ENCODE results near the gene EFHD1.
"Not testable (repeated sequence)": the region's sequence is repeated elsewhere in the genome, so short reads cannot be mapped to it uniquely, and the experiment has no call there.

The EFHD1 gene

DNA sequence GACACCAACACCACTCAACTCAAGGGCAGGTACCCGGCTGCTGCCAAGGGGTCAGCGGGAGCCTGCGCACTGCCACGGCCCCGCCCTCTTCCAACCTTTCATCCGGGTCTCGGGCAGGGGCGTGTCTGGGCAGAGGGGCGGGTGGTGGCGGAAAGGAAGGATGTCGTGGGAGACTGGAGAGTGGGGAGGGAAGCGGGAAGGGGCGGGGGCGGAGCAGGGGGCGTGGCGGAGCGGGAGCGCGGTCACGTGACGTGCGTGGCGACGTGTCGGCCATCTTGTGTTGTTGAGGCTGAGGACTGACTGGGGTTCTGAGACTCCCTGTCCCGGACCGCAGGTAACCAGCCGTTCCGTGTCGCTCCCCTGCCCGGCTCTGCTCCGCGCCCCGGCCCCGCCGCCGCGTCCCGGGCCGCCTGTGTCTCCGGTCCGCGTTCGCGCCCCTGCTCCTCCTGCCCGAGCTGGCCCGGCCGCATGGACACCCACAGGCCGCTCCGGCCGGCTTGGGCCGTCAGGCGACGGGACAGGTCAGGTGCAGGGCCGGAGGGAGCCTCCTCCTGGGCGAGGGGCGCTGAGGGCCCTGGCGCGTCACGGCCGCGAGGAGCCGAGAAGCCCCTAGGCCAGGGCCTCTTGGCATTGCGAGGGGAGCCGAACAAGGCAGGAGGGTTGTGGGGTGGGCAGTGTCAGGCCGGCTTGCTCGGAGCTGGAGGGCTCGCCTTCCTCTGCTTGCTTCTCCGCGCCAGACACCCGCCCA is 63.8 kb downstream of the EFHD1 start, which contains the start of gene GIGYF2:
GIGYF2 (plus strand) TSS at position 273 of the 748 bp plus-strand sequence. CDS start 37,867 bp downstream, outside the sequence.
- DNase-seq, result peak; percentile 93 to 95

DNA sequence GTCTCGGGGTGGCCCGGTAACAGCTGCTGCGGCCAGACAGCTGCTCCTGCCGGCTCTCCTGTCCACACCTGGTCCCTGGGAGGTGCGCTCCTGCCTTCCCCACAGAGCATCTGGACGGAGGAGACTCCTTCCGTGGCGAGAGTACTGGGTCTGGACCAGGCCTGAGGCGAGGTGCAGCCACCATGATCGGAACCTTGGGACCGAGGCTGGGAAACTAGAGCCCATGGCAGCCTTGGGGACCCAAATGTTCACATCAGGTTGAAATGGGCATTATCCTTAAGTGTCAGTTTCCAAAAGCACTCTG is 64.4 kb downstream of the EFHD1 start:
- peak in 1 of 2 experiments; percentile 48 for DNase-seq

DNA sequence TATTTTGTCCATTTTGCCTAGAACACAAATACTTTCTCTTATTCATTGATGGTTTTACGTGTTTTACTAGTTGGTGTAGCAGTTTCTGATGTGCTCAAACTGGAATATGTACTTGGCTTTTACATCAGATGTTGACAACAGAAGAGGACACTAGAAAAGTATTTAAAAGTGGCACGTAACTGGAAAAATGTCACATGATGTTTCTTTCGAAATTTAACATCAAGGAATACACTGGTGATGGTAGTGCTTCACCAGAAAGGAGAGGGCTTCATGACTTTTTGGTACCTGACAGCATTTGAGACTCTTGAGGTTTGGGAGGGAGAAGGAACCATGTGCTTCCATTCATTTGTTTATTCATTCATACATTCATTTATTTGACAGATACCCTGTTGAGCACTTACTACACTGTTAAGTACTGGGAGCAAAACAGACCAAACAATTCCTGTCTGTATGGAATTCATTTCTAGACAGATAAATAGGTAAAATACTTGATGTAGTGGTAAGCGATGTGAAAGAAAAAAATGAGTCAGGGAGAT is 65.2 kb downstream of the EFHD1 start:
- no peak for DNase-seq

DNA sequence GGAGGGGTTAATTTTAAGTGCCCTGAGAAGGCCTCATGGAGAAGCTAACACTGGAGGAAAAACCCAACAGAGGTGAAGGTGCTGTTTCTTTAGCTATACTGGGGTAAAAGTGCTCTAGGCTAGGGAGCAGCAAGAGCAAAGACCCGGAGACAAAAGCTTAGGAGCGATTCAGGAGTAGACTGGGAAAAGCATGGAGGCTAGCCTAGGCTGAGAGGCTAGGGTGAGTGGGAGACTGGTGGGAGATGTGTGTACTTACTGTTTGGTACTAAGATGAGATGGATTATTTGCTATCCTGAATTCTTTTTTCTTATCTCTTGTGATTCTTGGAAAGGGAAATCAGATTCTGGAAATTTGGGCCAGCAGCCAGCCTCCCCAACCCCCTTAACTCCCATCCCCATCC is 65.7 kb downstream of the EFHD1 start:
- DNase-seq, result peak in 1 of 2 experiments; percentile 8

DNA sequence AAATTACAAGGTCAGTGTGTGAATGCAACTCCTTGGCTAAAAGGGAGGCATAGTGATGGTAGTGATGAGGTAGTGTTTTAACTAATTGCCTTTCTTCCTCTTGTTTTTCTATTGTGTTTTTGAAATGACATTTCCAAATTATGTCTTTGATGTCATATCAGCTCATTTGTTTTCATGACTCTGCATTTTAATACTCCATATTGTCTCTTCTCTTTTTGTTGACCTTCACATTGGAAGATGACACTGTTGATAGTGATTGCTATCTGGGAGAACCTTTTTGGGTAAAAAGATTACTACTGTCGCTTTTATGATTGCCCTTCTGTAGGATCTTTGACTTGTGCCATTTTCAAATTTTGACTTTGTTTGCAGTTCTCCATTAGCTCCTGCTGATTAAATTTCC is 66.8 kb downstream of the EFHD1 start:
- no peak for DNase-seq

DNA sequence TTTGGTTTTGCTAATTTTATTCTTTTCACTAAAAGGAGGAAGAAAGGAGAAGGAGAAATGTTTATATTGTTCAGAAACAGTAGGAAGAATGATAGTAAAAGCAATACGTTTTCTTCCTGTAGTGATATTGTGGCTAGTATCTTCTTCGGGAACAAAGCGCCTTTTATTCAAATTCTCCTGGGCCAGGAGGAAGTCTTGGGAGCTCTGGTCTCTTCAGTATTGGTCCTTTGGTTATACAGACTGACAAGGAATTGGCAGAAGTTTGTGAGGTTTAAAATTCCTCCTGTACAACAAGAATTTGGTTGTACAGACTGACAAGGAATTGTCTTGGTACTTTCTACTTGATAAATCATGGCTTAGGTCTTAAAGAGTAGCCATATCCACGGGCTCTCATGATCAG is 73.7 kb downstream of the EFHD1 start:
- no peak for DNase-seq

DNA sequence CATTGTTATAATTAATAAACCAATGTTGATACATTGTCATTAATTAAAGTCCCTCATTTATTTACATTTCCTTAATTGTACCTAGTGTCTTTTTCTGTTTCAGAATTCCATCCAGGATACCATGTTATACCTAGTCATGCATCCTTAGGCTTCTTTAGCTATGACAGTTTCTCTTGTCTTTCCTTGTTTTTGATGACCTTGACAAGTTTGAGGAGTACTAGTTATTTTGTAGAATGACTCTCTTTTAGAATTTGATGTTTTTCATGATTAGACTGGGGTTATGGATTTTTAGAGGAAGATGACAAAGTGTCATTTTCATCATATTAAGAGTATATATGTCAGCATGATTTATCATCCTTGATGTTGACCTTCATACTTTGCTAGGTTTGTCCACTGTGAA is 80.1 kb downstream of the EFHD1 start:
- DNase-seq, result no peak

DNA sequence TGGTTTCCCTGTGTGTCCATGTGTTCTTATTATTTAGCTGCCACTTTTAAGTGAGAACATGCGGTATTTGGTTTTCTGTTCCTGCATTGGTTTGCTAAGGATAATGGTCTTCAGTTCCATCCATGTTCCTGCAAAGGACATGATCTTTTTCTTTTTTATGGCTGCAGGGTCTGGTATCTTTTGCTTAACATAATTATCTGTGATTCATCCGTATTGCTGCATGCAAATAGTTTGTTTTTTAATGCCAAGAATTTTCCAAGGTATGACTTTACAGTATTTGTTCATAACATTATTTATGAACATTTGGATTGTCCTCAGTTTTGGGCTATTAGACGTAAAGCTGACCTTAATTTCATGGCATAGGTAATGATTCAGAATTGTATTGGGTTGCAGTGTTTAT is 81.6 kb downstream of the EFHD1 start:
- no peak for DNase-seq

DNA sequence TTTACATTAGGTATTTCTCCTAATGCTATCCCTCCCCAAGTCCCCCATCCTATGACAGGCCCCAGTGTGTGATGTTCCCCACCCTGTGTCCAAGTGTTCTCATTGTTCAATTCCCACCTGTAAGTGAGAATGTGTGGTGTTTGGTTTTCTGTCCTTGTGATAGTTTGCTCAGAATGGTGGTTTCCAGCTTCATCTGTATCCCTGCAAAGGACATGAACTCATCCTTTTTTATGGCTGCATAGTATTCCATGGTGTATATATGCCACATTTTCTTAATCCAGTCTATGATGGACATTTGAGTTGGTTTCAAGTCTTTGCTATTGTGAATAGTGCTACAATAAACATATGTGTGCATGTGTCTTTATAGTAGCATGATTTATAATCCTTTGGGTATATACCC is 86.7 kb downstream of the EFHD1 start:
- DNase-seq, result not testable (repeated sequence)

DNA sequence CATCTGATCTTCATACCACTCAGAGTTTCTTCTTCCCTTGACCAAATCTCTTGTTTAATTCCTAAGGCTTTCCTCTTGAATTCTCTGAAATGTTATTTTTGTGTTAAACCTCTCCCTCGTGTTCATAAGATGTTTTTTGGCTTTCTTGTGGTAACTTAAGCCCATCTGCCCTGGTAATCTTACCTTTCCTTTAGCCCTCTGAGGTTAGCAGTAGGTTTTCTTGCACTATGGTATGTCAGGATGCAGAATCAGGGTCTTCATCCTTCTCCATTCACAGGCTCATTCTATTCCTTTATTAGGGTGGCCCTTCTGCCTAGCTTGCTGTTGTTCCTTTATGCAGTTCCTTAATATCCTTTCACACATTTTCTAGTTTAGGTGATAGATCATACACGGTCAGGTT is 87.9 kb downstream of the EFHD1 start:
- DNase-seq, result no peak

DNA sequence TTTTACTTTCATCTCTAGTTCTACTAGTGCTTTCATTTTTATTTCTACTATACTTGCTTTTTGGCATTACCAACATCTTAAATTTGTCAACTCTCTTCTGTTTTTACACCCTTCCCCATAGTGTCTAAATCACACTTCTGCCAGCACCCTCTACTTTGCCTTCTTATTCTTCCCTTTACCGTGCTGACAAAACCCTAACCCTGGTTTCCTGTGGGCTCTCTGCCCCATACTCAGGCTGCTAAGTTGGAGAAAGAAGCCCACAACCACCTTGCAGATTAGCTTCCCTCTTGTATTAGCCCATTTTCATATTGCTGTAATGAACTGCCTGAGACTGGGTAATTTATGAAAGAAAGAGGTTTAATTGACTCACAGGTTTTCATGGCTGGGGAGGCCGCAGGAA is 88.5 kb downstream of the EFHD1 start:
- DNase-seq, result no peak

DNA sequence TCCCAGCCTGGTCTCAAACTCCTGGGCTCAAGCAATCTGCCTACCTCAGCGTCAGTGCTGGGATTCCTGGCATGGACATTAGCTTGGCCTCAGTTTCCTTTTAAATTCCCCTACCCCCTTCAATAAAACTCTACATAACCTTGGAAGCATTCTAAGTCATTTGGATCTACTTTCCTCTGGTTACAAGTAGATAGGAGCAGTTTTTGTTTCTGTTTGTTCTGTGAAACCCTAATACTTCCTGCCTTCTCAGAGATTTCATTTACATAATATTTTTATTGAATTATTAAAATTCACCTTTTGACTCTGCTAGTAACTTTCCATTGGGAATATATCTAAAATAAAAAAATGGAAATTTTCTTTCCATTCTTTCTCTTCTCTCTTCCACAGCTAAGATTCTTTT is 89.6 kb downstream of the EFHD1 start:
- DNase-seq, result no peak

DNA sequence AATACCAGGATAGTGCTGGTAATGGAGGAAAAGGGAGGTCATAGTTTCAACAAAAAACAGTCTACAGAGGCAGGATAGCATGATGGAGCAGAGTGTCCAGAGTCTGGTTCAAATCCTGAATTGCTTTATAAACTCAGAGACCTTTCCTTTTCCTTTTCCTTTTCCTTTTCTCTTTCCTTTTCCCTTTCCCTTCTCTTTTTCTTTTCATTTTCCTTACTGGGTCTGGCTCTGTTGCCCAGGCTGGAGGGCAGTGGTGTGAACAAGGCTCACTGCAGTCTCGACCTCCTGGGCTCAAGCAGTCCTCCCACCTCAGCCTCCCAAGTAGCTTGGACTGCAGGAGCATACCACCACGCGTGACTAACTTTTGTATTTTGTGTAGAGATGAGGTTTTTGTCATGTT is 95.4 kb downstream of the EFHD1 start:
- no peak for DNase-seq

DNA sequence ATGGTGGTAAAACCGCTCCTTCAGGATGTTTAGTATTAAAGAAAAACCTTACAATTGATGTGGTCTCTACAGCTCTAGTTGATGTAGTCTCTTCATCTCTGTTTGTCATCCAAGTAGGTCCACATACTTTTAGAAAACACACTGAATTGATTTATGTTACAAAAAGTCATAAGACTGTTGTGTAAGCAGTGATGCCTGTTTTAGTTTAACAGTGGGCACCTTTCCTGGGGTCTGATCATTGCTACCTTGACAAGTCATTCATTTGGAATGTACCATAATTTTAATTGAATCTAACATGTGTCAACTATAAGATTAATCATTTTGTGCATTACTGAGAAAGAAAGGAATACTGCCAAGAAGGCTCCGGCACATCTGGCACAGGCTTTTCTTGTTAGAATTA is 98.1 kb downstream of the EFHD1 start:
- DNase-seq, result no peak
